ENCODE data around the gene COL28A1.

DNA sequence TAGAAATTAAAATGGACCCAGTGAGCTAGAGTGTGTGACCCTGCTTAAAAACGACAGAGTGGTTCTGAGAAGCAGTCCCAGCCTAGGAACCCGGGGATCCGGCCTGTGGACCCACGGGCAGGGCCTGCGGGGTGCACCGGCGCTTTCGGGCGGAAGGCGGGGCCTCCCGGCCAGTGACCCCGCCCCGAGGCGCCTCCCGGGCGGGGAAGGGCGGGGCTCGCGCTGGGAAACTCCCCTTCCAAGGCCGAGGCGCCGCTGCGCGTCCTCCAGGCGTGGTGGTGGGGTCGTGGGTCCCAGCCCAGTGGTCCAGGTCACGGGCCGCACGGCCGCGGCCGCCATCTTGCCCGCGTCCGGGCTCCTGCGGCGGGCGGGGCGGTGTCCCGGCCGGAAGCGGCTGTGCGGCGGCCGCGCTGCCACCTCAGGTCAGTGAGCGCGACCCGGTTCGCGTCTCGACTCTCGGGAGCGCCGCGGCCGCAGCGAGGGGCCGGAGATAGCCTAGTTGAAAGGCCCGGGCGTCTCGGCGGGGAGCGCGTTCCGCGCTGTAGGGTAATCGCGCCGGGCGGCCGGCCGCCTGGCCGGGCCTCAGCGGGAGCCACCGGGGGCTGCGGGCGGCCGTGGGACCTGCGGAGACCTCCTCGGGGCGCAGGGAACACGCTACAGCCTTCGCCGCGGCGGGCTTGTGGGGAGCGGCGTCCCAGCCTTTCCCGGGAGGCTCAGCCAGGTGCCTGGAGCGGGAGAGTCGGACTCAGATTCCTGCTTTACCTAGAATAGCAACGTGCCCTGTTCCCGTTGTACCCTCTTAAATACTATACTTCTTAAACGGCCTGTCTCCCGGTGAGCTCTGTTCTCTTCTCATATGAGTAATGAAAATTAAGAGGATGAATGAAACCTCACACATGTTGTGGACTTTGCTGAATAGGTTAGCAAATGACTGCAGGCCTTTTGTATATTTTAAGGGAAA, 31.3 kb upstream of the COL28A1 start, which contains the start of gene MIOS:
- TF ChIP-seq, protein P1, sequence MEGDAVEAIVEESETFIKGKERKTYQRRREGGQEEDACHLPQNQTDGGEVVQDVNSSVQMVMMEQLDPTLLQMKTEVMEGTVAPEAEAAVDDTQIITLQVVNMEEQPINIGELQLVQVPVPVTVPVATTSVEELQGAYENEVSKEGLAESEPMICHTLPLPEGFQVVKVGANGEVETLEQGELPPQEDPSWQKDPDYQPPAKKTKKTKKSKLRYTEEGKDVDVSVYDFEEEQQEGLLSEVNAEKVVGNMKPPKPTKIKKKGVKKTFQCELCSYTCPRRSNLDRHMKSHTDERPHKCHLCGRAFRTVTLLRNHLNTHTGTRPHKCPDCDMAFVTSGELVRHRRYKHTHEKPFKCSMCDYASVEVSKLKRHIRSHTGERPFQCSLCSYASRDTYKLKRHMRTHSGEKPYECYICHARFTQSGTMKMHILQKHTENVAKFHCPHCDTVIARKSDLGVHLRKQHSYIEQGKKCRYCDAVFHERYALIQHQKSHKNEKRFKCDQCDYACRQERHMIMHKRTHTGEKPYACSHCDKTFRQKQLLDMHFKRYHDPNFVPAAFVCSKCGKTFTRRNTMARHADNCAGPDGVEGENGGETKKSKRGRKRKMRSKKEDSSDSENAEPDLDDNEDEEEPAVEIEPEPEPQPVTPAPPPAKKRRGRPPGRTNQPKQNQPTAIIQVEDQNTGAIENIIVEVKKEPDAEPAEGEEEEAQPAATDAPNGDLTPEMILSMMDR (IDR thresholded peaks at IDR 0.05): no peak
- no peak for TF ChIP-seq POLR2A (IDR thresholded peaks at IDR 0.05)

Measured in lower leg skin (tissue), 3 donors.